Measurements from ENCODE around the gene OR51B2. TPM values are rescaled to one million over a fixed set of nuclear protein-coding genes. Genes with fewer than 3 reads are reported as not detected.

The OR51B2 gene
- total RNA-seq, 2 donors from 2014 or later: not detected

GRCh38 chr11:5307256-5308019 lies 16.7 kb downstream of the OR51B2 start:
- DNase-seq (ENCODE audit: low spot score) (no peak), ATAC-seq (ENCODE audit: insufficient number of reproducible peaks, low FRiP score, low read depth) (no peak)
- Histone ChIP-seq H3K4me3 (no peak overlapping the region), H3K27ac (no peak overlapping the region), H3K36me3 (no peaks in the 10 kb centered on the region), H3K9me3 (no peaks in the 10 kb centered on the region), H3K4me1 (ENCODE audit: control insufficient read depth in 1 of 2, low read depth in 2 of 2) (no peaks in the 10 kb centered on the region), H3K27me3 (replicated peaks; ENCODE audit: insufficient read depth) (no peaks in the 10 kb centered on the region)
- no peak for TF ChIP-seq CTCF (IDR thresholded peaks at IDR 0.05)

- Histone ChIP-seq H3K36me3 (no peaks in the 10 kb centered on the region), H3K27ac (no peak overlapping the region), H3K27me3 (replicated peaks; ENCODE audit: insufficient read depth) (no peaks in the 10 kb centered on the region), H3K4me1 (ENCODE audit: control insufficient read depth in 1 of 2, low read depth in 2 of 2) (no peaks in the 10 kb centered on the region), H3K4me3 (no peak overlapping the region), H3K9me3 (no peaks in the 10 kb centered on the region)
- ATAC-seq (ENCODE audit: insufficient number of reproducible peaks, low FRiP score, low read depth) (no peak), DNase-seq (ENCODE audit: low spot score) (no peak)
- TF ChIP-seq CTCF (IDR thresholded peaks at IDR 0.05): no peak
Observed at GRCh38 chr11:5304046-5304445, 20.1 kb downstream of the OR51B2 start.

GRCh38 chr11:5303626-5304025 lies 20.5 kb downstream of the OR51B2 start:
- H3K36me3 ChIP-seq: no peaks in the 10 kb centered on the region
- no peaks in the 10 kb centered on the region for H3K4me1 ChIP-seq (ENCODE audit: control insufficient read depth in 1 of 2, low read depth in 2 of 2)
- H3K27ac ChIP-seq: no peak overlapping the region
- no peak overlapping the region for H3K4me3 ChIP-seq
- DNase-seq (ENCODE audit: low spot score) (no peak), ATAC-seq (ENCODE audit: insufficient number of reproducible peaks, low FRiP score, low read depth) (no peak)
- no peak for TF ChIP-seq CTCF (IDR thresholded peaks at IDR 0.05)
- no peaks in the 10 kb centered on the region for H3K27me3 ChIP-seq (replicated peaks; ENCODE audit: insufficient read depth)
- H3K9me3 ChIP-seq: no peaks in the 10 kb centered on the region

GRCh38 chr11:5301846-5302245 lies 22.3 kb downstream of the OR51B2 start, which contains the start of gene OR51B4:
Gene OR51B4 (minus strand): TSS chr11:5301946. CDS start chr11:5301946, 0 bp downstream.
- no peak for TF ChIP-seq CTCF (IDR thresholded peaks at IDR 0.05)

GRCh38 chr11:5300251-5300650 lies 23.8 kb downstream of the OR51B2 start:
- TF ChIP-seq CTCF (IDR thresholded peaks at IDR 0.05): no peak
- ATAC-seq (ENCODE audit: insufficient number of reproducible peaks, low FRiP score, low read depth): no peak

More at GRCh38 chr11:5301846-5302245, 22.3 kb downstream of the OR51B2 start, which contains the start of gene OR51B4:
- Histone ChIP-seq H3K27me3 (replicated peaks; ENCODE audit: insufficient read depth) (no peaks in the 10 kb centered on the region), H3K27ac (no peak within 1 kb of the TSS), H3K4me1 (ENCODE audit: control insufficient read depth in 1 of 2, low read depth in 2 of 2) (no peaks in the 10 kb centered on the region), H3K9me3 (no peaks in the 10 kb centered on the region), H3K36me3 (no peaks in the 10 kb centered on the region), H3K4me3 (no peak within 1 kb of the TSS)
- DNase-seq (ENCODE audit: low spot score): no peak
- no peak for ATAC-seq (ENCODE audit: insufficient number of reproducible peaks, low FRiP score, low read depth)

More at GRCh38 chr11:5300251-5300650, 23.8 kb downstream of the OR51B2 start:
- H3K4me1 ChIP-seq (ENCODE audit: control insufficient read depth in 1 of 2, low read depth in 2 of 2): no peaks in the 10 kb centered on the region
- no peaks in the 10 kb centered on the region for H3K27me3 ChIP-seq (replicated peaks; ENCODE audit: insufficient read depth)
- no peaks in the 10 kb centered on the region for H3K36me3 ChIP-seq
- no peak for DNase-seq (ENCODE audit: low spot score)
- no peak overlapping the region for H3K27ac ChIP-seq
- no peak overlapping the region for H3K4me3 ChIP-seq
- H3K9me3 ChIP-seq: no peaks in the 10 kb centered on the region

Measured in thoracic aorta (tissue), 2 donors.